SK-N-MC (cell line): ENCODE measurements around the gene RFWD3.

Source experiments
- EZH2 ChIP-seq: fragments of 200-600 bp; sonication (generic); IDR thresholded peaks from one replicate; pipeline ENCODE4 v1.6.1; 2017; ENCODE audit warnings: antibody characterized with exemption
- FOXP2 ChIP-seq: optimal IDR thresholded peaks from 2 replicates; pipeline ENCODE3; 2011; ENCODE audit warnings: mild to moderate bottlenecking, moderate library complexity; ENCODE audit not compliant: insufficient read depth; ENCODE audit errors: extremely low read length, control extremely low read depth
- POLR2AphosphoS5 ChIP-seq: IDR thresholded peaks from 2 replicates; pipeline ENCODE4 v1.6.1; 2012; ENCODE audit warnings: mild to moderate bottlenecking, low read depth, low read length, borderline replicate concordance

DNA sequence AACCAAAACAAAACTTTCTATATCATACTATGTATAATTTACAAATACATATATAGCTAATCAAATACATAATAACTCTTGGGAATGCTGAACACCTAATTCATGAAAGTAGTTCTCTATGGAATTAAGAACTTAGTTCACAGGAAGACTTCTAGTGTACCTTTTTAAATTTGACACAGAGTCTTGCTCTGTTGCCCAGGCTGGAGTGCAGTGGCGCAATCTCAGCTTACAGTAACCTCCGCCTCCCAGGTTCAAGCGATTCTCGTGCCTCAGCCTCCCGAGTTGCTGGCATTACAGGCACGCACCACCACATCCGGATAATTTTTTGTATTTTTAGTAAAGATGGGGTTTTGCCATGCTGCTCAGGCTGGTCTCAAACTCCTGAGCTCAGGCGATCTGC lies 24.7 kb downstream of the RFWD3 start:
- TF ChIP-seq POLR2AphosphoS5: no peak
- TF ChIP-seq FOXP2: no peak
- no peak for TF ChIP-seq EZH2
